Erythroblast (primary cell): ENCODE data around the gene TWSG1.

Experiments used
- GATA1 ChIP-seq: IDR thresholded peaks from 2 replicates; pipeline ENCODE4 v1.6.1; 2011; ENCODE audit warnings: low read depth, mild to moderate bottlenecking, control low read depth, low read length, moderate library complexity
- POLR2A ChIP-seq: IDR thresholded peaks from 2 replicates; pipeline ENCODE4 v1.6.1; 2011; ENCODE audit warnings: mild to moderate bottlenecking, low read length

DNA sequence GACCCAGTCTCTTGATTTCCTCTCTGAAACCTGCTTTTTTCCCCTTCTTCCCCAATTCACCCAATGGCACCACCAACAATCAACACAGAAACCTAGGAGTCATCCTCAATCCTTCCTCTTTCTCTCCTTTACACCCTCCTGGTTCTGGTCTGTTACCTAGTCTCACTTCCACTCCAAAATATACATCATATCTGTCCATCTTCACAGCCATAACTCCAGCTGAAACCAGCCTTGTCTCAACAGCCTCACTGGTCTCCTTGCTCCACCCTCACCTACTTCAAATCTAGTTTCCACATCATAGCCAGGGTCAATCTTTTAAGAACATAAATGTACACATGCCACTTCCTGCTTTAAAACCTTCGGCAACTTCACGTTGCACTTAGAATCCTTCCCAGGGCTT lies 11.8 kb upstream of the TWSG1 start:
- TF ChIP-seq POLR2A, result no peak
- TF ChIP-seq GATA1, result no peak
